GM12878 (cell line): ENCODE measurements around the gene EP400.

ENCODE experiments used
- GABPA ChIP-seq: IDR thresholded peaks from 2 replicates; pipeline ENCODE4 v1.6.1; 2014; ENCODE audit warnings: antibody characterized with exemption, low read depth, mild to moderate bottlenecking, inconsistent platforms
- HDAC2 ChIP-seq: fragments of 200-600 bp; sonication (generic); IDR thresholded peaks from 2 replicates; pipeline ENCODE4 v1.6.1; 2017
- SP1 ChIP-seq: IDR thresholded peaks from one replicate; pipeline ENCODE4 v1.6.1; 2011; ENCODE audit warnings: low read depth, low read length
- TAF1 ChIP-seq: IDR thresholded peaks from 2 replicates; pipeline ENCODE4 v1.6.1; 2011; ENCODE audit warnings: mild to moderate bottlenecking, low read depth, low read length, borderline replicate concordance
- TF ChIP-seq, protein P1 (sequence below), 3 experiments: IDR thresholded peaks in 2 of 3; conservative IDR thresholded peaks in 1 of 3; 2 replicates each; pipeline ENCODE4 v1.5.1; 2011; ENCODE audit warnings: low read depth in 3 of 3, low read length in 3 of 3, mild to moderate bottlenecking in 3 of 3, control low read depth in 2 of 3, moderate library complexity in 2 of 3, inconsistent platforms in 1 of 3, mixed read lengths in 1 of 3; ENCODE audit not compliant: control insufficient read depth in 2 of 3, insufficient read depth in 1 of 3; ENCODE audit errors: extremely low read depth in 1 of 3
- TF ChIP-seq, protein P2 (sequence below): IDR thresholded peaks from 2 replicates; pipeline ENCODE4 v1.6.1; 2012; ENCODE audit warnings: low read length, inconsistent platforms
- TF ChIP-seq, protein P3 (sequence below): fragments of 450-650 bp; IDR thresholded peaks from 2 replicates; pipeline ENCODE4 v1.6.1; 2014; ENCODE audit warnings: mild to moderate bottlenecking

DNA sequence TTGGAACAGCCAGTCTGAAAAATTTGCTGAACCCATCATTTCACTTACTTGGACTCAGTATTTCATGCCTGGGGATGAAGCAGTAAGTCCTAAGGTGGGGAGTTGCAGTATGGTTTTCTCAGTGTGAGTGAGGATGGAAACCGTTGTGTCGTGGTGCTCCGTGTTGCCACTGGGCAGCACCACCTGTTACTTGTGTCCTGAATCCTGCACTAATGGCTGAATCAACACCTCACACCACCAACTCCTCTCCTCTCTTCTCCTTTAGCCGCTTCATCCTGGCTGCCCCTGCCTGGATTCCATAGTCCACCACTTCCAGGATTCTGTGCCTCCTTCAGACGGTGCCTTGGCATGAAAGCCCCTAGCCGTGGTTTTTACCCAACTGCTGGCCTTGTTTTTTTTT, 3.0 kb upstream of the EP400 start:
- TF ChIP-seq, protein P1, sequence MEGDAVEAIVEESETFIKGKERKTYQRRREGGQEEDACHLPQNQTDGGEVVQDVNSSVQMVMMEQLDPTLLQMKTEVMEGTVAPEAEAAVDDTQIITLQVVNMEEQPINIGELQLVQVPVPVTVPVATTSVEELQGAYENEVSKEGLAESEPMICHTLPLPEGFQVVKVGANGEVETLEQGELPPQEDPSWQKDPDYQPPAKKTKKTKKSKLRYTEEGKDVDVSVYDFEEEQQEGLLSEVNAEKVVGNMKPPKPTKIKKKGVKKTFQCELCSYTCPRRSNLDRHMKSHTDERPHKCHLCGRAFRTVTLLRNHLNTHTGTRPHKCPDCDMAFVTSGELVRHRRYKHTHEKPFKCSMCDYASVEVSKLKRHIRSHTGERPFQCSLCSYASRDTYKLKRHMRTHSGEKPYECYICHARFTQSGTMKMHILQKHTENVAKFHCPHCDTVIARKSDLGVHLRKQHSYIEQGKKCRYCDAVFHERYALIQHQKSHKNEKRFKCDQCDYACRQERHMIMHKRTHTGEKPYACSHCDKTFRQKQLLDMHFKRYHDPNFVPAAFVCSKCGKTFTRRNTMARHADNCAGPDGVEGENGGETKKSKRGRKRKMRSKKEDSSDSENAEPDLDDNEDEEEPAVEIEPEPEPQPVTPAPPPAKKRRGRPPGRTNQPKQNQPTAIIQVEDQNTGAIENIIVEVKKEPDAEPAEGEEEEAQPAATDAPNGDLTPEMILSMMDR (IDR thresholded peaks at IDR 0.05 in 2 of 3, conservative IDR thresholded peaks at IDR 0.05 in 1 of 3; ENCODE audit: control insufficient read depth in 2 of 3, extremely low read depth in 1 of 3, insufficient read depth in 1 of 3, low read depth in 3 of 3, low read length in 3 of 3) = no peak
- TF ChIP-seq, protein P2, sequence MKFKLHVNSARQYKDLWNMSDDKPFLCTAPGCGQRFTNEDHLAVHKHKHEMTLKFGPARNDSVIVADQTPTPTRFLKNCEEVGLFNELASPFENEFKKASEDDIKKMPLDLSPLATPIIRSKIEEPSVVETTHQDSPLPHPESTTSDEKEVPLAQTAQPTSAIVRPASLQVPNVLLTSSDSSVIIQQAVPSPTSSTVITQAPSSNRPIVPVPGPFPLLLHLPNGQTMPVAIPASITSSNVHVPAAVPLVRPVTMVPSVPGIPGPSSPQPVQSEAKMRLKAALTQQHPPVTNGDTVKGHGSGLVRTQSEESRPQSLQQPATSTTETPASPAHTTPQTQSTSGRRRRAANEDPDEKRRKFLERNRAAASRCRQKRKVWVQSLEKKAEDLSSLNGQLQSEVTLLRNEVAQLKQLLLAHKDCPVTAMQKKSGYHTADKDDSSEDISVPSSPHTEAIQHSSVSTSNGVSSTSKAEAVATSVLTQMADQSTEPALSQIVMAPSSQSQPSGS = no peak
- no peak for TF ChIP-seq SP1
- TF ChIP-seq GABPA = no peak
- no peak for TF ChIP-seq HDAC2
- TF ChIP-seq TAF1 = no peak
- TF ChIP-seq, protein P3, sequence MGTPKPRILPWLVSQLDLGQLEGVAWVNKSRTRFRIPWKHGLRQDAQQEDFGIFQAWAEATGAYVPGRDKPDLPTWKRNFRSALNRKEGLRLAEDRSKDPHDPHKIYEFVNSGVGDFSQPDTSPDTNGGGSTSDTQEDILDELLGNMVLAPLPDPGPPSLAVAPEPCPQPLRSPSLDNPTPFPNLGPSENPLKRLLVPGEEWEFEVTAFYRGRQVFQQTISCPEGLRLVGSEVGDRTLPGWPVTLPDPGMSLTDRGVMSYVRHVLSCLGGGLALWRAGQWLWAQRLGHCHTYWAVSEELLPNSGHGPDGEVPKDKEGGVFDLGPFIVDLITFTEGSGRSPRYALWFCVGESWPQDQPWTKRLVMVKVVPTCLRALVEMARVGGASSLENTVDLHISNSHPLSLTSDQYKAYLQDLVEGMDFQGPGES = no peak
